ENCODE measurements around the gene PYROXD2.

The PYROXD2 gene

GRCh38 chr10:98414932-98415730, at the start of gene PYROXD2:
TSS of gene PYROXD2 (minus strand) at chr10:98415182. CDS start at chr10:98415135, 47 bp downstream.
- DNase-seq (ENCODE audit: low read depth, low spot score) = no peak

- no peak for DNase-seq (ENCODE audit: low read depth, low spot score)
Measured at GRCh38 chr10:98463976-98464754, 49.2 kb upstream of the PYROXD2 start.

GRCh38 chr10:98463016-98463415, 48.0 kb upstream of the PYROXD2 start:
- DNase-seq (ENCODE audit: low read depth, low spot score) = no peak

- no peak for DNase-seq (ENCODE audit: low read depth, low spot score)
Measured at GRCh38 chr10:98461500-98461842, 46.5 kb upstream of the PYROXD2 start.

- no peak for DNase-seq (ENCODE audit: low read depth, low spot score)
Measured at GRCh38 chr10:98460837-98461499, 46.0 kb upstream of the PYROXD2 start.

GRCh38 chr10:98458809-98459784, 44.1 kb upstream of the PYROXD2 start:
- no peak for DNase-seq (ENCODE audit: low read depth, low spot score)

GRCh38 chr10:98457721-98458120, 42.7 kb upstream of the PYROXD2 start:
- DNase-seq (ENCODE audit: low read depth, low spot score) = no peak

- DNase-seq (ENCODE audit: low read depth, low spot score) = no peak
Measured at GRCh38 chr10:98456686-98457482, 41.9 kb upstream of the PYROXD2 start.

- no peak for DNase-seq (ENCODE audit: low read depth, low spot score)
Measured at GRCh38 chr10:98456043-98456570, 41.1 kb upstream of the PYROXD2 start.

- no peak for DNase-seq (ENCODE audit: low read depth, low spot score)
Measured at GRCh38 chr10:98453729-98454128, 38.7 kb upstream of the PYROXD2 start.

GRCh38 chr10:98450618-98451017, 35.6 kb upstream of the PYROXD2 start:
- no peak for DNase-seq (ENCODE audit: low read depth, low spot score)

GRCh38 chr10:98449287-98449686, 34.3 kb upstream of the PYROXD2 start:
- DNase-seq (ENCODE audit: low read depth, low spot score) = no peak

GRCh38 chr10:98446661-98447221, 31.8 kb upstream of the PYROXD2 start, which contains the start of gene HPS1:
TSS of gene HPS1 (minus strand) at chr10:98446935. CDS start at chr10:98443240, 3,695 bp downstream.
- DNase-seq (ENCODE audit: low read depth, low spot score) = peak; percentile 45

GRCh38 chr10:98446151-98446660, 31.2 kb upstream of the PYROXD2 start:
- no peak for DNase-seq (ENCODE audit: low read depth, low spot score)

- DNase-seq (ENCODE audit: low read depth, low spot score) = no peak
Measured at GRCh38 chr10:98445200-98445812, 30.3 kb upstream of the PYROXD2 start.

- no peak for DNase-seq (ENCODE audit: low read depth, low spot score)
Measured at GRCh38 chr10:98444314-98445006, 29.5 kb upstream of the PYROXD2 start.

GRCh38 chr10:98438715-98439114, 23.7 kb upstream of the PYROXD2 start:
- DNase-seq (ENCODE audit: low read depth, low spot score) = no peak

- DNase-seq (ENCODE audit: low read depth, low spot score) = no peak
Measured at GRCh38 chr10:98436704-98437103, 21.7 kb upstream of the PYROXD2 start.
